ELF-1 (cell line): ENCODE results near the gene UXS1.
A peak's percentile ranks its signal among the peaks of the same experiment; 100 is the strongest.
"Not testable (repeated sequence)": the region's sequence is repeated elsewhere in the genome, so short reads cannot be mapped to it uniquely, and the experiment has no call there.

Experiments
- DNase-seq: peaks from one replicate; pipeline ENCODE4 v3.0.0-alpha.2; 2016; ENCODE audit warnings: low read depth, low spot score

Gene UXS1

DNA sequence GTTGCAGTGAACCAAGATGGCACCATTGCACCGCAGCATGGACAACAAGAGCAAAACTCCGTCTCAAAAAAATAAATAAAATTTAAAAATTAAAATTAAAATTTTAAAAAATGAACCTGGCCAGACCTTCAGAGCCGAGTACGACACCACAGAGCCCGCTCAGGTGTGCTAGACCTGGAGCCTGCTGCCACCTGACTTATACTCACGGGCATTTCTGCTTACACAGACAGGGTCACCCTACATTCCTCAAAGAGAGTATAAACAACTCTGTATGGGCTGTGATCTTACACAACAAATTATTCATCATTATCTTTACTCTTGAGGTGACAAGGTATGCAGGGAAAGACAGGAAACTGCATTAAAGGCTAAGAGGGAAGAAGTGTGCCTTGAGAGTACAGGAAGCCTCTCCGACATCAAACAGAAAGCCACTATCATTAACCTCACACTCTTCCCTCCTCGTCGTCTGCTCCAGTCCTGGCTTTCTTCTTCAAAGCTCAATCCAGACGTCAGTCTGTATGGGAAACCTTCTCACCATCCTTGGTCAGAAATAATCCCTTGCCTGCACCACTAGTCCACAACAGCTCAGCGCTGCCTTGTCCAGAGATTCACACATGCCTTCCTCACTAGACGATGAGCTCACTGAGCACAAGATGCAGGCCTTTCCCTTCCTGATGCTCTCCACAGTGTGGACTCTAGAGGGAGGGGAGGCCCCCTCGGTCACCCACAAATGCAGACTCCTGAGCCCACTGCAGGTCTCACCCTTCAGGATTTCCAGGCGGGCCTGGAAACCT lies 56.2 kb downstream of the UXS1 start:
- DNase-seq, result peak; percentile 10

DNA sequence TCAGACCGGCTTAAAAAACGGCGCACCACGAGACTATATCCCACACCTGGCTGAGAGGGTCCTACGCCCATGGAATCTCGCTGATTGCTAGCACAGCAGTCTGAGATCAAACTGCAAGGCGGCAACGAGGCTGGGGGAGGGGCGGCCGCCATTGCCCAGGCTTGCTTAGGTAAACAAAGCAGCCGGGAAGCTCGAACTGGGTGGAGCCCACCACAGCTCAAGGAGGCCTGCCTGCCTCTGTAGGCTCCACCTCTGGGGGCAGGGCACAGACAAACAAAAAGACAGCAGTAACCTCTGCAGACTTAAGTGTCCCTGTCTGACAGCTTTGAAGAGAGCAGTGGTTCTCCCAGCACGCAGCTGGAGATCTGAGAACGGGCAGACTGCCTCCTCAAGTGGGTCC lies 62.9 kb downstream of the UXS1 start:
- DNase-seq, result not testable (repeated sequence)

DNA sequence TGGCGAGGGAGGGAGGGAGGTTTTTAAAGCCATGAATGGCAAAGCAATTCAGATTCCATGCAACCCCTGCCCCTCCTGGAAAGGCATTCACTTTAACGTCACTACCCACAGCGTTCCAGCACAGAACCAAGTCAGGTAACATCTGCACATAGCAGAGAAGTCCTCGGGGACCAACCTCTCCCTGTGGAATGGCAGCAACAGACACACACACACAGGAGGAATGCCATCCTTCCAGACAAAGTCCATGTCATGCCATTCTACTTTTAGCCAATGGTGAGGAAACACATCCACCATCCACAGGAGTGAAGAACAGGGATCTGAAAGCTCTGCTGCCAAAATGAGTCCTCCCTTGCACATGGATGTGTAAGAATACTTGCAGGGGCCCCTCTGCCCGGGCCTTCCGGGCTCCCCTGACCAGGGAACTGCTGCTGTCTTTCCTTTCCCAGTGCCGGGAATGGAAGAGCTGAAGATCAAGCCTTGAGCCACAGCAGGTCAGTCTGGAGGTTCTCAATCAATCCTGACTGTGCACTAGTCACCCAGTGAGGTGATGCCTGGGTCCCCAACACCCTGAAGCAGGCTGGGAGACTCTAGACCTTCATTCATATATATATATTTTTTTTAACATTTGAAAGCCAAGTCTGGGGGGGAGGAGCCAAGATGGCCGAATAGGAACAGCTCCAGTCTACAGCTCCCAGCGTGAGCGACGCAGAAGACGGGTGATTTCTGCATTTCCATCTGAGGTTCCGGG lies 63.7 kb downstream of the UXS1 start:
- DNase-seq, result peak; percentile 57

DNA sequence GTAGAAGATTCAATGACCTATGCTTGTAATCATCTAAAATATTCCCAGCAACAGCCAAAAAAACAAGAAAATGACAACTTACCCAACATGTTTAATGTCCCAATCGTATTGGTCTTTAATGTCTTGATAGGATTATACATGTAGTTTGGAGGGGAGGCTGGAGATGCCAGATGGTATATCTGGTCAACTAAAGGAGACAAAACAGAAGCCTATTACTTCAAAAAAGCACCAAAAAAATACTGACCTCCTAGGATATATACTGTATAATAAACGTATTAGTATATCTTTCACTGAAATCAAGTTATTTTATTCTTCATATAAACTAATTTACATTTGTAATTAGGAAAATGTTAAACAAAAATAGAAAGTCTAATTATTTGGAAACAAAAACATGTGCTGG lies 64.5 kb downstream of the UXS1 start:
- DNase-seq, result no peak

DNA sequence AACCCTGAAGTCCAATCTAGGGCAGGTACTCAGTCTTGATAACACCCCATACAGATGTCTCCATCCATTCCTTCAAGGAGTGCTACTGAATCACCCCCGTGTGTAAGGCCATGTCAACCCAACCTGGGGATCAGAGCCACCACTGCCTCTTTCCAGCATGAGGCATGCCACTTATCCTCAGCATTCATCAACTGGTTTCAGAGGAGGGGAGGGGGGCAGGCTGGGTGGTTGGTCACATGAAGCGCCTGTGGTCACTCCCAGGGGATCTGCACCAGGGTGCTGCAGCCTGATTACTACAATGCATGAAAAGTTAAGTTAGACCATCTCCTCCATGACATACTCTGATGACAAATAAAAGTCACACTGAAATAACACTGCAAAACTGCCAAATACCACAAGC lies 65.0 kb downstream of the UXS1 start:
- DNase-seq, result no peak

DNA sequence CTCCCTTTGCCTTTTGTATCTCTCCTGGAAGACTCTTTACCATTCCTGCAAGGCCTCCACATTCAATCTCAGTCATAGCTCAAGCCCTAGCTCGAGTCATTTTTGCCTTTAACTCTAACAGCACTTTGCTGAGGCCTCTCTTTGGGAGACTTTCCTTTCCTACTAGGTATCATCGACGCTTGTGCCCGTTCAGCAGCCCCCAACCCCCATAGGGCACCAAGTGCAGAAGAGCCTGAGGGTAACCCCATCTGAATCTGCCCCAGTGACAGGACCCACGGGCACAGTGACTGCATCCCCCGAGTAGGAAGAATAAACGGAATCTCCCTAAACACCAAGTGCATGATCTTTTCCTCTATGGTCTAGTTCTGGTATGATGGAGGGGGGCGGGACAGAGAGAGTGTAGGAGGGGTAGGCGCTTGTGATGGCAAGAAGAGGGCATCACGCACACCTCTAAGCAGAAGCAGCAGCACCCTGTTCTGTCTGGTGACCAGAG lies 66.3 kb downstream of the UXS1 start:
- DNase-seq, result no peak

DNA sequence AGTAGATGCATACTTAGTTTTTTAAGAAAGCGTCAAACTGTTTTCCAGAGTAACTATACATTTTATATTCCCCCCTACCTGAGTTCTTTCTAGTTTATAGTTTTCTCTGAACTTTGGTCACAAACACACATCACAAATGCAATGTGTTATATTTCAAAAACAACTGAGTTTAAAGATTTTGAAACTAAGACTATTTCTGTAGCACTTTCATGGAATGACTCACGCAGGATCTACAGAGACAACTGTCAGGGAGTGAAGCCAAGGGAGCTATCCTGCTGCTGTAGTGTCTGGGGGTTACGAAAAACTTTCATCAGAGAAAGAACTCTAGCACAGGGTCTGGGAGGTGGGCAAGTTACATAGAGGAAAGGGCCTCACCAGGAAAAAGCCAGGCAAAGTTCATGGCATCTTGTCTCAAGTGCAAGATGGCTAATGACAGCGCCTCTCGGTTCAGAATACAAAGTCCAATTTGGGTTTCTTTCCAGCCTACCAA lies 66.8 kb downstream of the UXS1 start:
- no peak for DNase-seq

DNA sequence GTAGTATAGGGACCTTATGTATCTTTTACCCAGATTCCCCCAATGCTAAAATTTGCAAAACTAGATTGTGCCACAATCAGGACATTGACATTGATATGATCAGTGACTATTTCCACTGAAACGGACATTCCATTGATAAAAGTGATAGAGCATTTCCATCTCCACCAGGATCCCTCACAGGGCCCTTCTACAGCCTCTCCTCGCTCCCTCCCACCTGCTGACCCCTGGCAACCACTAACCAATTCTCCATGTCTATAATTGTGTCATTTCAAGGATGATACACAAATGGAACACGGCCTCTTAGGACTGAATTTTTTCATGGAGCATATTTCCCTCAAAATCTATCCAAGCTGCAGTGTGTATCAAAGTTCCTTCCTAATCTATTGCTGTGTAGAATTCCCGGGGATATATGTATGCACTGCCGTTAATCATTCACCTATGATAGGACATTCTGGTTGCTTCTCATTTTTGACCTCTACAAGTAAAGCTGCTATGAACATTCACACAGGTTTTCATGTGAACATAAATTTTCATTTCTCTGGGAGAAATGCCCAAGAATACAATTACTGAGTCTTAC lies 67.3 kb downstream of the UXS1 start:
- no peak for DNase-seq

DNA sequence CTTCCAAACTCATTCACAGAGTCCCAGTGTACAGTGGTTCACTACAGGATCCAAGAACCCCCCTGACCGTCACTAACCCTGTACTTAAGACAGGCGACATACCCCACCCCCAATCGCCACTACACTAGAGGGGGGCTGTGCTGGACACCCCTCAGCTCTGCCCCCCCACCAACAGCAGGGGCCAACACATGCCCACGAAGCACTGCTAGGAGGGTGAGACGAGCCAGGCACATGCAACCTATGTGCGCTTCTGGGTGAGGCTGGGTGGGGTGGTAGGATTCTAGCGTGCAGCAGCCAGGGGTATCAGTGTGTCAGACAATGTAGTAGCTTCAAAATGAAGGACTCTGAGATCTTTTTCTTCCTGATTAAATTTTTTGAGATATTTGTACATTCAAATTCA lies 67.8 kb downstream of the UXS1 start:
- DNase-seq, result no peak

DNA sequence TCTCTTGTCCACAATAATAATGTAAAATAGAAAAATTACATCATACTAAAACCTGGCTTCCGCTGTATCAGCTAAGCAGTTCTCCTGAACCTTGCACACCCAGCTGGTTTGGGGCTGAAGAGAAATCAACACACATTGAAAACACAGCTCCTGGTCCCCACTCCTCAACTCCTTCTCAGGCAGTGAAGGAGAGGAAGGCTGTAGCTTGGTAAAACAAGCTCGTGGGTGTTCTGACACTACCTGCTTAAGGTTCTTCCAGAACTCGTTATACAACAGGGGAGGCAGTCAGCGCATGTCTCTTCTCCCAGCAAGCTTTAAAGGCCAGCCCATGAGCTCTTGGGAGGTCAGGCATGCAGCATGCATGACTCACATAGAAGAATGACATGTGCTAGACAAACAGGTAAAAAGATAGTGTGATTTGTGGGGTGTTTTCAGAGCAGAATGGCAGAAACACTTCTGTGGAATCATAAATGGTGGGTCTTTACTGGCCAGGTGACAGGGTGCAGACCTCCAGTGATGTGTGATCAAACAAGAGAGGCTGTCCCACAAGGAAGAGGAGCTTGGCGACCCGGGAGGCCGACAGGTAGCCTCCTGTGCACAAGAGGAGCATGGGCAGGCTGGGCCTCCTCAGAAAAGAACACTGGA lies 69.1 kb downstream of the UXS1 start:
- DNase-seq, result no peak

DNA sequence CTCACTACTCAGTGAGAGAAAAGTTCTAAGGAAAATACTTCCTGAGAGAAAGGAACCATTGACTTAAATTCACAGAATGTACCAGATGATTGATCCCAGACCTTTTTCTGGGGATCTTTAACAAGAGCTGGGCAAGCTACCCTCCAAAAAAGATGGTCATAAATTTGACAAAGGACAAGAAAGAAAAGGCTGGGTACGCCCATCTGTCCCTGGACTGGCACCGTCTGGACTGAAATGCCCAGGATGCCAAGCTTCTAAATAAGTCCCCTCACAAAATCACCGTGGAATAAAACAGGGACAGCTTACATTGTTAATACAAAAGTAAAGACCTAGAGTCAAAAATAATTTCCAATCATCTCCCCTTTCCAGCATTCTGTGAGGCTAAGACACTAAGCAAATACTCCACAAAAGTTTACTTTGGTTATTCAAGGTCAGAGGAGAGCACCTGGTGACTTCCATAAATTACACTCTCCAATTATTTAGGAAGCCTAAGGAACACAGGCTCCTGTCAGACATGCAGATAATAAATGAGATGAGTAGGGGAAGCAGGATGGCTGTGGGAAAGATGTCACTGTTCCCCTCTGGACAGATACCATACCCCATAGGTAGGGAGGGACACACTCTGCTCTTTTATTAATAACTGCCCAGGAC lies 69.9 kb downstream of the UXS1 start:
- DNase-seq, result no peak

DNA sequence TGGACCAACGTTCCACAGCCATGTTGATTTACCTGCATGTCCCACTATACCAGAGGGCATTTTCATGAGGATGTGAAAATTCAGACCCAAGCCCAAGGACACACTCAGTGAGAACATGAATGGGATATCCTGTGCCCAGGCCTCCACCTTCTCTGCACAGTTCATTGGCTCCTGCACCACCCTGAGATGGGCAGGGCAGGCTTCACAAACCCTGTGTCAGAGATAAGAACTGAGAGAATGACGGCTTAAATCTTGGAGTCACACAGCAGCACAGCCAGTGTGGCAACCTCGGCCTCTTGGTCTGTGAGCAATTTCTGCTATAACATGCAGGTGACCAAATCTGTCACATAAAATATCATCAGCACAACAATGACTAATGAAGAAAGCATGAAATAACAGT lies 71.9 kb downstream of the UXS1 start:
- DNase-seq, result no peak

DNA sequence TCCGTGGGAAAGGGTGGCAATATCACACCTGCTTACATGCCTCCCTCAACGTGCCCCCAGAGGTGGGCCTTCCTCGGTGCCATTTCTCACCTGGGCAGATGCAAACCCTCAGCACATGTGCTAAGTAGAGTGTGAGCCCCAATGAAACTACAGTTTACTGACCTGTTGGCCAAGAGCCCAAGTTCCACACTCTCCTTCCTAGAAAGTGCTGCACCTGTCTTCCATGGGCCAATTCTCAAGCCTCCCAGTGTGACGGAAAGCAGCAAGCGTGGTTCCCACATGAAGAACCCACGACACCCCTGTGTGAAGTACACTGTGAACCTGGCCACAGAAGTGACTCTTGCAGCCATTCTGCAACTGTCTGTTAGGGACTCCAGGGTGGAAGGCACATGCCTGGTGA lies 73.7 kb downstream of the UXS1 start:
- DNase-seq, result no peak

DNA sequence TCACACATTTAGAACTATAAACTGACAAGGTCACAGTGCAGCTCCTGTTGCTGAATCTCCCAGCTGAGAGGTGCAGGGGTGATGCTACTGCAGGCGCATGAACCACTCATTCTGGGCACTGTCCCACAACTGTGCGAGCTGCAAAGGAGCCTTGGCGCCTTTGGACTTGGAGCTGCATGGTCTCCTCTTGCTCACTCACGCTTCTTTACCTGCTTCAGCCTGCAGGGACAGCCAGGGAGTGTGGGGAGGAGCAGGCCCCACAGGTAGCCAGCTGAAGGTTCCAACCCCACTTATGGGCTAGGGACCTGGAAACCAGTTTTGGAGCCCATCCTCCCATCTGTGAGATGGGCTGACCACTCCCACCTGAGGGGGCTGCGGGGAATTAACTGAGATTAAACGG lies 75.0 kb downstream of the UXS1 start:
- no peak for DNase-seq

DNA sequence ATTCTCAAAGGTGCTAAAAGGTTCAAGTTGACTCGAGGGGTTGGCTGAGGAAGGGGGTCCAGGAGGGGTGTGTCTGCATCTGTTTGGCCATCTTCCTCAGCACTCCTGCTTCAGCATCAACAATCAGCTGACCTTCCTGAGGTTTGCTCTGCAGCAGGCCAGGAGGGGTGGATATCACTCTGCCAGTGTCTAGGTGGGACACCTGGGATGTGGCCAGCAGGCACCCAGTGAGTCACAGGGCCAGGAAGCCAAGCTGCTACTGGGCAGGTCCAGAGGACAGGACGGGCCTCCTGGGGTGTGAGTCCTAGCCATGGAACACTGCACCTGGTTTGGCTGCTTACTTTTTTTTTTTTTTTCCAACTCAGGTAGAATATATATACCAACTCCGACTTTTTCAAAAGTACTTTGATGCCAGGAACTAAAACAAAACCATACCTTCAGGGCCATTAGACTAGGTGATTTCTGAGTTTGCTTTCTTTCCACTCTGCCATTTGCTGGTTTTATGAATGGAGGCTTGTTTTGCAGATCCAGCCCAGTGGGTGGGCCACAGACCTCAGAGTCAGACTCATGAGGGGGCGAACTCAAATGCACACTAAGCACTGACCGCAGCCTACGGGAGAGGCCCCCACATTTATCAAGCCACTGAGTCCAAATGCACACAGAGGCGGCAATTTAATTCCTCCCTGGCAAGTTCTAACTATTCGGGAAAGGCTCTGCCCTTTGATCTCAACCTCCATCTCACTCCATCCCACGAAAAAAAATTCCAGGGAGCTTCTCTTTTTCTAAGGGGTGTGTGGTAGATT lies 76.0 kb downstream of the UXS1 start:
- no peak for DNase-seq

DNA sequence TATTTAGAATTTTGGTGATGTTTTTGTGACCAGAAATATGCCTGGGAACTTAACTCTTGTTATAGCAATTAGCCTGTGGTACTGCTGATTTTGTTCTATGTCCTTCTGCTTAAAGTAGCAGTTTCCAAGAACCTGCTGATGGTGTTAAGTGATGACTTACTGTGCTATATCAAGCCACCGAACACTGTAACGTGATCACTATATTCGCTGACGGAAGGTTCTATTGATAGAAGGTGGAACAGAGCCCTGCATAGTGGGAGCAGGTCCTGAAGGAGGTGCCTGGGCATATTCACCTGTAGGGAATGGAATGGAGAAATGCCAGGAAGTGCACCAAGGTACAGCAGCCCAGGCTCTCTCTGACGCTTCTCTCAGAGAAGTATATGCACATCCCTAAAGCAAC lies 76.8 kb downstream of the UXS1 start:
- no peak for DNase-seq

DNA sequence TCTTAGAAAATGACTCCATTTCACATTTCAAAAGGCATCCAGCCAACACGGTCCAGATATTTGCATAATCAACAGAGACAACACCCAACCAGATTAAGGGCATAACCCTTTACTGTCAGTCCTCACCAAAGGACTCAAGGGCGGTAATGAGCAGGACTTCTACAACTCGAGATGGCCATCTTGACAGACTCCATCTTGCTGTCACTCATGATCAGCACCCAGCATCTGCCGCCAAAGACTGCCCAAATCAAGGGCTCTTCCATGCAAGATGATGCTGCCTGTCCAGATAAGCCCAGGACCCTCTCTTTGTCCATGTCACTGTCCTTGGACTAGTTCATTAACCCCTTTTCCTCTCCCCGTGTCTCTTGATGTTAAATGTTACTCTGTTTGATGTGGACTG lies 77.9 kb downstream of the UXS1 start:
- no peak for DNase-seq

DNA sequence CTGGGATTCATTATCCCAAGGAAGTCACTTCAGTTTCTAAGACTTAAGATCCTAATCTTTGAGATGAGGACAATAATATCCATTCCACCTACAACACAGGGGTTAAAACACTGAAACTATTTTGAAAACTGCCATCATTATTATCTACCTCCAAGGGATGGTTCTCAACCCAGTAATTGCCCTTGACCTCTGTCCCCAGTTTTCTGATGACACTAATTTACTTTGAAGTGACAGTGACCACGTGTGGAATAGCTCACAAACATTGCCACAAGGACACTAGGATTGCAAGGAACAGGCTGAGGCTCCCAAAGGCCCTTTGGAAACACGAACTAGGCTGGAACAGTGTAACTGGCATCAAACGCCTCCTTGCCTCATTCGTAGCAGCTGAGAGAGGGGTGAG lies 78.4 kb downstream of the UXS1 start:
- no peak for DNase-seq

DNA sequence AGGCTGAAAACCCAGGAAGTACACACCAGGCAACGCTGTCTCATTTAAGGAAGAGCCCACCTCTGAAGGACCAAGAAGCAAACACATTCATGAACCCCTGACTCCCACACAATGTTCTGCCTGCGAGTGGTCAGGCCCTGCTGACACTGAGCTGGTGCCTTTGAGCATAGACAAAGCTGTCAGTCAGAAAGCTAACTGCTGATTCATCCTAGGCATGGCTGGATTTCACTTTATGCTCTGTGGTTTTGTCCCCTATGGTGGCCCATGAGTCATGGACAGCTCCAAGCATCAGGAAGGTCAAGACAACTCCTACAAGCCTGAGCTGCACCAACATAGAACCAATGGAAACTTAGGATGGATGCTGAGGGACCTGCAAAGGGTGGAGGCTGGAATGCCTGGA lies 78.9 kb downstream of the UXS1 start:
- DNase-seq, result no peak

DNA sequence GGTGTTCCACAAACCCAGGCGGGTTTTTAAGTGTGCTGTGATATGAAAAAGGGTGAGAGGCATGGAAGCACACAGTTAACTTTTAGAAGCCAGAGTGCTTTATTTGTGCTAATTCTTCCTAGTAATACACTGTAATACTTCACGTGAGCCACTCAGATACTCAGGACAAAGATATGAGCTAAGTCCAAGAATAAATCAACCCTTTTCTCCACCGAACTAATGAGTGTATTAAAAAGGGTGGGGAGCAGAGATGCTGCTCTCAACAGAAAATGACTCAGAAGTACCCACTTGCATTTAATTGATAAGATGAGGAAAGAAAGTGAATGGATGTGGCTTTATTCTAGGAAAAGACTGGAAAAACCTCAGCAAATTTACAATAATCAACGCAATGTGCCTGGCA lies 79.9 kb downstream of the UXS1 start:
- DNase-seq, result no peak
